Naive thymus-derived CD8-positive, alpha-beta T cell (primary cell): Measurements from ENCODE around the gene LMO7. TPM values are rescaled to one million over a fixed set of nuclear protein-coding genes. Genes with fewer than 3 reads are reported as not detected.

Experiments
- ATAC-seq, 2 donors: fragments of 150-1000 bp; cut with Tn5 transposase in 1 of 2; sonication (Bioruptor Pico), chemical (Tn5 transposase) in 1 of 2; 1 replicate in 1 of 2; 2 replicates in 1 of 2; pipeline ENCODE4 v1.10.0; 2021; ENCODE audit warnings: mild to moderate bottlenecking in 2 of 2, moderate library complexity in 2 of 2
- POLR2A ChIA-PET: fragments of 350-600 bp; sonication (Branson Sonifier 250); formaldehyde crosslinking; loops from one replicate; lab custom pipeline; 2021; ENCODE audit warnings: antibody characterized with exemption; lab: Charles Lee
- DNase-seq, 10 donors: peaks; one replicate each; pipeline versions ENCODE4 v3.0.0 to v3.0.0-alpha.2; 2020 to 2022
- H3K27ac Mint-ChIP-seq, 10 donors: one replicate each; pipeline ENCODE4 v1.8.0; 2020 to 2022; ENCODE audit warnings: mild to moderate bottlenecking in 10 of 10, mixed read lengths in 10 of 10, moderate library complexity in 4 of 10, inconsistent platforms in 1 of 10
- H3K27me3 Mint-ChIP-seq, 5 donors: one replicate each; pipeline ENCODE4 v1.8.0; 2021 to 2022; ENCODE audit warnings: mixed read lengths in 5 of 5
- H3K36me3 Mint-ChIP-seq, 3 donors: one replicate each; pipeline ENCODE4 v1.8.0; 2020 to 2022; ENCODE audit warnings: mixed read lengths in 3 of 3, mild to moderate bottlenecking in 2 of 3, inconsistent platforms in 1 of 3
- H3K4me1 Mint-ChIP-seq, 4 donors: one replicate each; pipeline ENCODE4 v1.8.0; 2021 to 2022; ENCODE audit warnings: mixed read lengths in 4 of 4
- H3K4me3 Mint-ChIP-seq, 10 donors: one replicate each; pipeline ENCODE4 v1.8.0; 2020 to 2022; ENCODE audit warnings: mild to moderate bottlenecking in 10 of 10, mixed read lengths in 10 of 10, moderate library complexity in 6 of 10, inconsistent platforms in 1 of 10
- H3K9me3 Mint-ChIP-seq, 9 donors: one replicate each; pipeline ENCODE4 v1.8.0; 2020 to 2022; ENCODE audit warnings: mixed read lengths in 9 of 9, mild to moderate bottlenecking in 3 of 9, inconsistent platforms in 1 of 9, moderate library complexity in 1 of 9
- polyA plus RNA-seq, 3 donors: library from polyadenylated mRNA; unstranded; fragments of 300-500 nt; fragmentation: Illumina TruSeq; gene quantifications; one replicate each; pipeline ENCODE4 v1.2.3, GENCODE V29; 2021
- total RNA-seq, 8 experiments: library from RNA in 2 of 8; stranded (reverse) in 2 of 8; gene quantifications; one replicate each; pipeline ENCODE4 v1.2.3 and lab custom pipeline; 2021 to 2026

LMO7 gene
- total RNA-seq = 10 to 100 TPM; 65.3 to 66.1 TPM
- polyA plus RNA-seq = 10 to 100 TPM; 23.0 to 35.8 (median 33.1) TPM
- 6.1 to 71.6 (median 58.4) reads per million in 6 experiments for total RNA-seq (lab: John Stamatoyannopoulos, UW)

GRCh38 chr13:75635828-75636435 lies at the start of gene LMO7:
TSS of gene LMO7 (plus strand) at chr13:75636330. CDS start at chr13:75636658, 328 bp downstream.
- Mint-ChIP-seq H3K4me1 (peaks cover 11 to 21% (median 17%) of the 10 kb centered on the region in 4 donors), H3K27me3 (peaks cover 0 to 29% (median 14%) of the 10 kb centered on the region in 5 donors), H3K4me3 (peak within 1 kb of the TSS; percentile 74 to 89 (median 85)), H3K36me3 (peaks cover 0 to 5% (median 0%) of the 10 kb centered on the region in 3 donors), H3K27ac (peak within 1 kb of the TSS in 9 of 10 donors; percentile 38 to 91 (median 76)), H3K9me3 (no peaks in the 10 kb centered on the region)
- POLR2A ChIA-PET = no interaction called here
- DNase-seq = peak in 9 of 10 donors; percentile 19 to 59 (median 51)
- ATAC-seq = peak; percentile 59 to 66

- H3K27me3 Mint-ChIP-seq = no peaks in the 10 kb centered on the region
- H3K4me3 Mint-ChIP-seq = no peak overlapping the region
- H3K27ac Mint-ChIP-seq = peak overlapping the region in 1 of 10 donors; percentile 3
- peaks cover 8 to 26% (median 14%) of the 10 kb centered on the region in 9 donors for H3K9me3 Mint-ChIP-seq
- H3K36me3 Mint-ChIP-seq = peaks cover 31 to 63% (median 58%) of the 10 kb centered on the region in 3 donors
- ATAC-seq = no peak
- DNase-seq = no peak
- H3K4me1 Mint-ChIP-seq = peaks cover 0 to 12% (median 6%) of the 10 kb centered on the region in 4 donors
- POLR2A ChIA-PET = no interaction called here
Measured at GRCh38 chr13:75587679-75588078, 48.5 kb upstream of the LMO7 start.

GRCh38 chr13:75596657-75597182 lies 39.4 kb upstream of the LMO7 start:
- no peaks in the 10 kb centered on the region for H3K9me3 Mint-ChIP-seq
- no peak overlapping the region for H3K4me3 Mint-ChIP-seq
- POLR2A ChIA-PET = no interaction called here
- H3K27me3 Mint-ChIP-seq = no peaks in the 10 kb centered on the region
- DNase-seq (no peak), ATAC-seq (no peak)
- H3K4me1 Mint-ChIP-seq = peaks cover 0 to 2% (median 0%) of the 10 kb centered on the region in 4 donors
- H3K27ac Mint-ChIP-seq = no peak overlapping the region
- H3K36me3 Mint-ChIP-seq = peaks cover 5 to 54% (median 33%) of the 10 kb centered on the region in 3 donors

GRCh38 chr13:75600371-75600770 lies 35.8 kb upstream of the LMO7 start:
- DNase-seq (no peak), ATAC-seq (no peak)
- H3K36me3 Mint-ChIP-seq = peaks cover 5 to 53% (median 28%) of the 10 kb centered on the region in 3 donors
- H3K9me3 Mint-ChIP-seq = no peaks in the 10 kb centered on the region
- H3K27ac Mint-ChIP-seq = no peak overlapping the region
- no peaks in the 10 kb centered on the region for H3K27me3 Mint-ChIP-seq
- no peak overlapping the region for H3K4me3 Mint-ChIP-seq
- POLR2A ChIA-PET = no interaction called here
- peaks cover 0 to 2% (median 0%) of the 10 kb centered on the region in 4 donors for H3K4me1 Mint-ChIP-seq

GRCh38 chr13:75603038-75603437 lies 33.1 kb upstream of the LMO7 start:
- POLR2A ChIA-PET = no interaction called here
- Mint-ChIP-seq H3K27me3 (no peaks in the 10 kb centered on the region), H3K4me3 (no peak overlapping the region), H3K27ac (peak overlapping the region in 1 of 10 donors; percentile 15), H3K36me3 (peaks cover 12 to 53% (median 30%) of the 10 kb centered on the region in 3 donors), H3K4me1 (peaks cover 0 to 6% (median 0%) of the 10 kb centered on the region in 4 donors), H3K9me3 (no peaks in the 10 kb centered on the region)
- DNase-seq = no peak
- no peak for ATAC-seq

GRCh38 chr13:75607447-75607846 lies 28.7 kb upstream of the LMO7 start:
- H3K4me1 Mint-ChIP-seq = peaks cover 0 to 4% (median 0%) of the 10 kb centered on the region in 4 donors
- peaks cover 7 to 35% (median 22%) of the 10 kb centered on the region in 3 donors for H3K36me3 Mint-ChIP-seq
- DNase-seq = no peak
- H3K9me3 Mint-ChIP-seq = no peaks in the 10 kb centered on the region
- no peak overlapping the region for H3K27ac Mint-ChIP-seq
- POLR2A ChIA-PET = no interaction called here
- H3K27me3 Mint-ChIP-seq = no peaks in the 10 kb centered on the region
- no peak overlapping the region for H3K4me3 Mint-ChIP-seq
- no peak for ATAC-seq

GRCh38 chr13:75610466-75610865 lies 25.7 kb upstream of the LMO7 start:
- no peak overlapping the region for H3K27ac Mint-ChIP-seq
- POLR2A ChIA-PET = no interaction called here
- H3K9me3 Mint-ChIP-seq = no peaks in the 10 kb centered on the region
- DNase-seq = no peak
- H3K4me3 Mint-ChIP-seq = no peak overlapping the region
- H3K27me3 Mint-ChIP-seq = no peaks in the 10 kb centered on the region
- ATAC-seq = no peak
- peaks cover 0 to 4% (median 0%) of the 10 kb centered on the region in 4 donors for H3K4me1 Mint-ChIP-seq
- H3K36me3 Mint-ChIP-seq = peaks cover 7 to 27% (median 21%) of the 10 kb centered on the region in 3 donors

- no peaks in the 10 kb centered on the region for H3K4me1 Mint-ChIP-seq
- no peaks in the 10 kb centered on the region for H3K27me3 Mint-ChIP-seq
- ATAC-seq (no peak), DNase-seq (no peak)
- peak overlapping the region in 1 of 10 donors; percentile 17 for H3K27ac Mint-ChIP-seq
- no peak overlapping the region for H3K4me3 Mint-ChIP-seq
- no peaks in the 10 kb centered on the region for H3K9me3 Mint-ChIP-seq
- peaks cover 0 to 18% (median 13%) of the 10 kb centered on the region in 3 donors for H3K36me3 Mint-ChIP-seq
- POLR2A ChIA-PET = no interaction called here
Measured at GRCh38 chr13:75612354-75612753, 23.8 kb upstream of the LMO7 start.

- H3K9me3 Mint-ChIP-seq = no peaks in the 10 kb centered on the region
- H3K27ac Mint-ChIP-seq = no peak overlapping the region
- peaks cover 0 to 17% (median 10%) of the 10 kb centered on the region in 3 donors for H3K36me3 Mint-ChIP-seq
- no peak overlapping the region for H3K4me3 Mint-ChIP-seq
- peaks cover 0 to 6% (median 0%) of the 10 kb centered on the region in 4 donors for H3K4me1 Mint-ChIP-seq
- ATAC-seq = no peak
- POLR2A ChIA-PET = no interaction called here
- H3K27me3 Mint-ChIP-seq = no peaks in the 10 kb centered on the region
- no peak for DNase-seq
Measured at GRCh38 chr13:75617230-75617629, 18.9 kb upstream of the LMO7 start.

GRCh38 chr13:75618308-75618707 lies 17.8 kb upstream of the LMO7 start:
- DNase-seq = no peak
- H3K4me3 Mint-ChIP-seq = no peak overlapping the region
- peaks cover 0 to 23% (median 10%) of the 10 kb centered on the region in 3 donors for H3K36me3 Mint-ChIP-seq
- H3K27me3 Mint-ChIP-seq = no peaks in the 10 kb centered on the region
- no peak for ATAC-seq
- POLR2A ChIA-PET = no interaction called here
- peaks cover 0 to 6% (median 0%) of the 10 kb centered on the region in 4 donors for H3K4me1 Mint-ChIP-seq
- H3K27ac Mint-ChIP-seq = peak overlapping the region in 1 of 10 donors; percentile 80
- no peaks in the 10 kb centered on the region for H3K9me3 Mint-ChIP-seq

- DNase-seq (no peak), ATAC-seq (no peak)
- Mint-ChIP-seq H3K4me1 (peaks cover 0 to 6% (median 0%) of the 10 kb centered on the region in 4 donors), H3K27me3 (no peaks in the 10 kb centered on the region), H3K9me3 (no peaks in the 10 kb centered on the region), H3K4me3 (no peak overlapping the region), H3K36me3 (peaks cover 3 to 27% (median 23%) of the 10 kb centered on the region in 3 donors), H3K27ac (no peak overlapping the region)
- POLR2A ChIA-PET = no interaction called here
Measured at GRCh38 chr13:75620020-75620419, 16.1 kb upstream of the LMO7 start.

GRCh38 chr13:75621147-75621546 lies 15.0 kb upstream of the LMO7 start:
- POLR2A ChIA-PET = no interaction called here
- Mint-ChIP-seq H3K27me3 (no peaks in the 10 kb centered on the region), H3K36me3 (peaks cover 12 to 31% (median 30%) of the 10 kb centered on the region in 3 donors)

GRCh38 chr13:75628801-75629200 lies 7.3 kb upstream of the LMO7 start:
- H3K27me3 Mint-ChIP-seq = no peaks in the 10 kb centered on the region
- peak overlapping the region in 3 of 10 donors; percentile 1 to 37 (median 8) for H3K27ac Mint-ChIP-seq
- H3K36me3 Mint-ChIP-seq = peaks cover 12 to 29% (median 20%) of the 10 kb centered on the region in 3 donors
- H3K4me1 Mint-ChIP-seq = peaks cover 3 to 14% (median 11%) of the 10 kb centered on the region in 4 donors
- H3K4me3 Mint-ChIP-seq = no peak overlapping the region
- ATAC-seq (no peak), DNase-seq (no peak)
- H3K9me3 Mint-ChIP-seq = peaks cover 0 to 4% (median 0%) of the 10 kb centered on the region in 9 donors
- POLR2A ChIA-PET = no interaction called here

More at GRCh38 chr13:75621147-75621546, 15.0 kb upstream of the LMO7 start:
- no peak overlapping the region for H3K4me3 Mint-ChIP-seq
- H3K9me3 Mint-ChIP-seq = peaks cover 0 to 4% (median 0%) of the 10 kb centered on the region in 9 donors
- ATAC-seq = no peak
- peaks cover 0 to 6% (median under 1%) of the 10 kb centered on the region in 4 donors for H3K4me1 Mint-ChIP-seq
- DNase-seq = no peak
- H3K27ac Mint-ChIP-seq = no peak overlapping the region
